ENCODE data around the gene RPS6KC1.
"Not testable (repeated sequence)": the region's sequence is repeated elsewhere in the genome, so short reads cannot be mapped to it uniquely, and the experiment has no call there.

RPS6KC1 gene

DNA sequence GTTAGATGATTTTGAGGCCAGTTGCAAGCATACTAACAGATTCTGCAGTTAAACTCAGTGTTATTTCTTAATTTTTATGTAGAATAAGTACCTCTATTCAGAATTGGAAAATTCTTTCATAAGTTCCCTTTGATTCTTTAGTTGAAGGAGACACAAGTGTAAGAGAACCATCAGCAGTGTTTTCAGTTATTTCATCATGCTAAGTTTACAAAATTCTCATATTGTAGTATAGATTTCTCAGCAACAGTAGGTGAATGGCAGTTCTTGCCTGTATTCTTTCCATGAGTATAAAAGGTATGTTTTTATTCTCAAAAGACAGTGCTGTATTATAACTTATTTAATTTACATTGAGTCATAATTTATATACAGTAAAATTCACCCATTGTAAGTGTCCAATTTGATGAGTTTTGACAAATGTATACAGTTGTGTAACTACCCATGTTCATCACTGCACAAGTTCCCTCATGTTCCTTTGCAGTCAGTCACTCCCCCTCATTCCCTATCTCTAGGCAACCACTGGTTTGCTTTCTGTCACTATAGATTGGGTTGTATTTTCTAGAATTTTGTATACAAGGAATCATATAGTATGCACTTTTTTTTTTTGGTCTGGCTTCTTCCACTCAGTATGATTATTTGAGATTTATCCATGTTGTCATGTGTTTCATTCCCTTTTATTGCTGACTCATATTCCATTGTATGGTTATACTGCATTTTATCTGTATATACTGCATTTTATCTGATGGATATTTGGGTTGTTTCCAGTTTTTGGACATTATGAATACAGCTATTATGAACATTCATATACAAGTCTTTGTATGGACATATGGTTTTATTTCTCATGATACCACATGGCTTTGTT is 3.9 kb downstream of the RPS6KC1 start:
- DNase-seq, result peak; percentile 36

DNA sequence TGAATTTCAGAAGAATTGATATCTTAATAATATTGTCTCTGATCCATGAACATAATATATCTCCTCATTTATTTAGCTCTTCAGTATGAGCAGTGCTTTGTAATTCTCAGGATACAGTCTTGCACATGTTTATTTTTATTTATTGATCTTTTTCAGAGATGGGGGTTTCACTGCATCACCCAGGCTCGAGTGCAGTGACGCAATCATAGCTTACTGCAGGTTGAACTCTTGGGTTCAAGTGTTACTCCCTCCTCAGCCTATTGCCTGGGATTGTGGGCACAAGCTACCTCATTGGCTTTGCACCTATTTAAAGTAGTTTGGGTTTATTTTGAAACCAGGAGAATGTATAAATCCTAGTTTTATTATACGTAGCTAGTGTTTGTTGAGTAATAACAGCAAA is 4.7 kb downstream of the RPS6KC1 start:
- DNase-seq, result no peak

DNA sequence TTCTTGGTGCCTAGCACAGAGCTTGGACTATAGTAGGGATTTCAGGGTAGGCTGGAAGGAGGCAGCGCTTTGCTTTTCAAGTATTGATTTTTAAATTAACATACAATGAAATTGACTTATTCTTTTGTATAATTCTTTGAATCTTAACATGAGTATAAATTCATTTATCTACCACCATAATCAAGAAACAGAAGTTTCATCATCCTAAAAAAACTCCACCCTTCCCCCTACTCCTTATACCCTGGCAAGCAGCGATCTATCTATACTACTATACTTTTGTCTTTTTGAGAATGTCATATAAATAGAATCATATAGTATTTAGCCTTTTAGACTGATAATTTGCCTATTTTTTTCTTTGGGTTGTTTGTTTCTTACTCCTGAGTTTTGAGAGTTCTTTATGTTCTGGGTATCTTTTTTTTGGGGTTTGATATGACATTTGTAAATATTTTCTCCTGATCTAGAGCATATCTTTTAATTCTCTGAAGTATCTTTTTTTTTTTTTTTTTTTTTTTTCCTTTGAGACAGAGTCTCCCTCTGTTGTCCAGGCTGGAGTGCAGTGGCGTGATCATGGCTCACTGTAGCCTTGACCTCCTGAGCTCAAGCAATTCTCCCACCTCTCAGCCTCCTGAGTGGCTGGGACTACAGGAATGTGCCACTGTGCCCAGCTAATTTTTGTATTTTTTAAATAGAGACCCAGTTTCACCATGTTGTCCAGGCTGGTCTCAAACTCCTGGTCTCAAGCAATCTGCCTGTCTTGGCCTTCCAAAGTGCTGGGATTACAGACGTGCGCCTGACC is 6.4 kb downstream of the RPS6KC1 start:
- DNase-seq, result no peak

DNA sequence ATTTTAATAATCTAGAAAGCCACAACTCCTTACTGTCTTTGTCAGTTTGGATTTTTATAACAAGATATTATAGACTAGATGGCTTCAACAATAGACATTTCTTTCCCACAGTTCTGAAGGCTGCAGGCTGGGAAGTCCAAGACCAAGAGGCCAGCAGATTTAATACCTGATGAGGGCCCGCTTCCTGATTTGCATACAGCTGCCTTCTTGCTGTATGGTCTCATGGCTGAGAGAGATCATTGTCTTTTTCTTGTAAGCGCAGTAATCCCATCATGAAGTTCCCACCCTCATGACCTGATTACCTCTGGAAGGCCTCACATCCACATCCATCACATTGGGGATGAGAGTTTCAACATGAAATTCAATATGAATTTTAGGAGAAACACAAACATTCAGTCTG is 9.8 kb downstream of the RPS6KC1 start:
- no peak for DNase-seq

DNA sequence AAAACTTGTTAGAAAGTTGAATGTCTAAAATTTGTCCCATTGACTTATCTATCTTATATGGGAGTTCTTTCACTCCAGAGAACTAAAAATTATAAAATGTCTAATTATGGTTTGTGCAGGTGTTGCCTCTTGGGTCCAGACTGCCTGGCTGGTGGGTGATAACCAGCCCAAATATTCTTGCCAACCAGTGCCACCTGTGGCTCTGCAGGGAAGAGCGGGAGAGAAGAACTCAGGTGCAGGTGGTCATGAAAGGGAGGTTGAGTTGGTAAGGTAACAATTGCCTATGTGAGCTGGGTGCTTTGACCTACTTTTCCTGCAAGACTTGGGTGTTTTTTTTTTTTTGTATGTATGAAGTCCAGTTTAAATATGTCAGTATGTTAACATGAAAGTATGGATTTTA is 10.2 kb downstream of the RPS6KC1 start:
- no peak for DNase-seq

DNA sequence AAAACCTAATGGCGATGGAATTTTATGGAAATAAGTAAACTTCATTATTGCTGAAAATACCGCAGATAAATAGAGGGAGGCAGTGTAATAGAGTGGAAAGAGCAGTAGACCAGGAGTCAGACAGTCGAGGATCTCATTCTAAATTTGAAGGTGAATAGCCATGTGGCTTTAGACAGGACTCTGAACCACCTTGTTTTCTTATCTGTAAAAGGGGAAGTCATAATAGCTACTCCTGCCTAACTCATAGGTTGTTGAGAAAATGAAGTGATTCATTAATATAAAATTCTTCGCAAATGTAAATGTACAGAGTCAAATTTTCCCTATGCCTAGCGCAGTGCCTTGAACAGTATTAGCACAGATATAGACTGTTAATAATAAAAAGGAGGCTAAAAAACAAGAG is 14.8 kb downstream of the RPS6KC1 start:
- DNase-seq, result no peak

DNA sequence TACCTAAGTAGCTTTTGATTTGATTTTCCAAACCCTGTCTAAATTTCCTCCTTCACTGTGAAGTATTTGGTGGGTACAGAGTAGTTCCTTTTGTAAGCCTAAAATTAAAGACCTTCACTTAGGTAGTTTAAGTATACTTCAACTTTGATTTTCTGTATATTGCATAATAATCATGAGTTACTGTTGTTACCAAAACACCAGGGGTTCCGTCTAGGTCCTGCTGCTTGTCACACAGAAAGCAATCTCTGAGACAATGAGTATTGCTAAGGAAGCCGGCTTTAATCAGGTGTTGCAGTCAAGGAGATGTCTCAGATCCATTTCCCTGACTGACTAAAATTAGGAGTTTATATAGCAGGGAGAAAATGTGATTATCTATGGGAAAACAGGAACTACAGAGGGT is 15.3 kb downstream of the RPS6KC1 start:
- DNase-seq, result no peak

DNA sequence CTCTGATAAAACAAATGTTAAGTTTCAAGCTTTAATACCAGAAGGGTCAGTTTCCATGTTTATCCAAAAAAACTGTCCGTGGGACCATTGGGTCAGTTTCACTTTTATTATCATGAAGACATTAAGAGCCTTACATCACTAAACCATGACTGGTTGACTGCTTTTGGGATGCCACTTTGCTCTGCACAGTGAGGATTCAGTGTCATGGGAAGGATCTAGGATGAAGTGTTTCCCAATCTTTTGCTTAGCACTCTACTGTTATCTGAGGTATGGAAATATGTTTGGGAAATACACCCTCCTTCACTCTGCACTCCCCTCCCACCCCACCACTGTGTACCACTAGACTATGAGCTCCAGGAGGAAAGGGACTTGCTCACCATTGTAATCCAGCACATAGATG is 16.3 kb downstream of the RPS6KC1 start:
- no peak for DNase-seq

DNA sequence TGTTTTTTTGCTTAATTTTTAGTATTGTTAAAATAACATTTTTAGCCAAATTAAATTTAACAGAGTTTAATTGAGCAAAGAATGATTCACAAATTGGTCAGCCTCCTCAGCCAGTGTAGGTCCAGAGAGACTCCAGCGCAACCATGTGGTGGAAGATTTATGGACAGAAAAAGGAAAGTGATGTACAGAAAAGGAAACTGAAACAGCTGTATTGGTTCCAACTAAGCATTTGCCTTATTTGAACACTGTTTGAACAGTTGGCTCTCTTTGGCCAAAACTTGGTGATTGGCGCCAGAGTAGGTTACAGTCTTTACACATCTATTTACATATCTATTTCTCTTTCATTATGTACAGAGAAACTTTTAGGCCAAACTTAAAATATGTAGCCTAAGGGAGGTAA is 19.4 kb downstream of the RPS6KC1 start:
- DNase-seq, result peak; percentile 79

DNA sequence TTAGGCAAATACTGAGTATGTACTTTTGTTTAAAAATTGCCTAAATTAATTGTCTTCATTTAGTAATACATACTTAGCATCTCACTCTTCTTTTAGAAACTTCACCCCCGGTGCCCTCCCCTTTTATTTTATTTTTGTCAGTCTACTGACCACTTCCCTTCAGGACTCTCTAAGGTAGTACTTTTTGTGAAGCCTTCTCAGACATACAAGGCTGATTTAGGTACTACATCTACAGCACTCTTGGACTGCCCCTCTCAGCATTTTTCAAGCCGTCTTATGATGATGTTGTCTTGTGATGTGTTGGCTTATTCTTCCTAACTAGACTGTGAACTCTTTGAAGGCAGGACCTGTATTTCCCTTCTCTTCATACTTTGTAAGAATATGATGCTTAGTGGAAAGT is 24.7 kb downstream of the RPS6KC1 start:
- no peak for DNase-seq

DNA sequence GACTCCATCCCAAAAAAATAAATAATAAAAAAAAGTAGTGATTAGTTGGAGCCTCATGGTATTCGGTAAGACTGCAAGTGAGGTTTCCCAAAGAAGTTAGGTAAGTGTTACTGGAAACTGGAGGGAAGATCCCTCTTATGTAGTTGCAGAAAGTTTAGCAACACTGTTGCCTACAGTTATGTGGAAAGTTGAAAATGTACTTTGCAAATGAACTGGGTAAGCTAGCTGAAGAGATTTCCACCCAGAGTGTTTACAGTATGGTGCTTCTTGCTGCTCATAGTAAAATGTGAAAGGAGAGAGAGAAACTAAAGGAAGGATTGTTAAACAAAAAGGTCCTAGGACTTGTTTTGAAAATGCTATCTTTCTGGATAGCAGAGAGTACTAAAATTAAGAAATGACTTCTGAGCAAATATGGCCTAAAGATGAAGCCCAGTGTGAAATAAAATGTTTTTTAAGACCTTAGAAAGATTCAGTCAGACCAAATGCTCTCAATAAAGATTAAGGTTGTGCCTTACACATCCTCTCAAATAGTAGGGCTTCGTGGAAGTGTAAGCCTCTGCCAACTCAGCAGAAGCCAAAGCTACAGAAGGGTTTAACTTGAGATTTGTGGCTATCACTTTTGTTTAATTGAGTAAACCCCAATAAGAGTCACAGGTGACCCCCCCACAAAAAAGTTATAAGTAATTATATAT is 31.5 kb downstream of the RPS6KC1 start:
- no peak for DNase-seq

DNA sequence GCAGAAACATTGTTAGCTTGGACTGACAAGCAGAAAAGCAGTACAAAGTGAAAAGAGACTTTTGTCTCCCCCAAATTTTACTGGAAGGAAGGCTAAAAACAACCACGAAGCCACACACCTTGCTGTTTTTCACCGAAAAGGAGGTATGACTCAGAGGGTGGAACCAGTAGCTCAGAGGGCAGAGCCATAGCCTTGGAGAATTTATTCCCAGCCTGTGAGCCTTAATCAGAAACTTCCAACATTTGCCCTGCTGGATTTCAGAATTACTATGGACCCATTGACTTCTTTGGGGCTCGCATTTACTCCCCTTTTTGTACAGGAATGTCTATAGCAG is 32.0 kb downstream of the RPS6KC1 start:
- no peak for DNase-seq

DNA sequence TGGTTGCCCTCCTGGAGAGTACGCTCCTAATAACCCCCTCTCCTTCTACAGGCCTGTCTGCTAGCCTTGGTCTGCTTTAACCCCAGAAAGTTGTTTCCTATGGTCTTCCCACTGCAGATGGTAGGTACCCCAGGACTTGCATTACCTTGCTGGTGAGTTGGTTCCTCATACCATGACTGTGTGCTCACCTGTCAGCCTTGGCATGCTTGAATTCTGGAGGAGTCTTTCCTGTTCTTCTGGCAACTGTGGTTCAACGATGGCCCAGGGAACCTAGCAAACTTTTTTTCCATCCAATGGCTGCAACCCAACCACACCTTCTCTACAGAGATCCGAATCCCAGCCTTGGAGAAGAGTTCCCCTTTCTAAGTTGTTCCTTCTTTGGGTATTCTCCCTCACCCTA is 36.9 kb downstream of the RPS6KC1 start:
- no peak for DNase-seq

DNA sequence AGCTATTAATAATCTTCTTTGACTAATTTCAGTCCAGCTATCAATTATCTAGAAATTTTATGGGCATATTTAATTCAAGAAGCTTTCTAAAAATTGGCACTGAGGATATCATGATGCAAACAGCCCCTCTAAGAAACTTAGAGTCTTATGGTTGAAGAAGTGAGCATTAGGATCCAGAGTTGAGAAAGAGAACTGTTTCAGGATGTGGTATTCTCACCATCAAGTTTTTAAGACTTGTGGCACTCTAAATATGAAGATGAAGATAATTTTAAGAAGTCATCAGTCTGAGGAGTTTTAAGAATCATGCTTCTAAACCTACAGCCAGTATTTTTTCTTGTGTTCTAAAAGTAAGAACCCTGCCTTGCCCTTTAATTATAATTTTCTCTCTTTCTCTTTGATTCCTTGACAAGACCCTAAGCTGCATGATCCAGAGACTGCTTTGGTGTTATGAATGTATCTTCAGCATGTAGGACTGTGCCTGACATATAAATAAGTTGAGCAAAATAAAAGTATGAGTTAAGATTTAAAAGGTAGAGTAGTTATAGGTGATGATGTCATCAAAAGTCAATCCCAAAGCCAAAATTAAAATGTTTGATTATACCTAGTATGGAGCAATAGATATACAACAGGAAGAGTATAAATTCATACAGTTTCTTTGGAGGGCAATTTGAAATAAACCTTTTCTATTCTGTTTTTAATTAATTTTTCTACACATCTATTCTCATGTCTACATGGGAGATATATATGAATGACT is 39.1 kb downstream of the RPS6KC1 start:
- no peak for DNase-seq

DNA sequence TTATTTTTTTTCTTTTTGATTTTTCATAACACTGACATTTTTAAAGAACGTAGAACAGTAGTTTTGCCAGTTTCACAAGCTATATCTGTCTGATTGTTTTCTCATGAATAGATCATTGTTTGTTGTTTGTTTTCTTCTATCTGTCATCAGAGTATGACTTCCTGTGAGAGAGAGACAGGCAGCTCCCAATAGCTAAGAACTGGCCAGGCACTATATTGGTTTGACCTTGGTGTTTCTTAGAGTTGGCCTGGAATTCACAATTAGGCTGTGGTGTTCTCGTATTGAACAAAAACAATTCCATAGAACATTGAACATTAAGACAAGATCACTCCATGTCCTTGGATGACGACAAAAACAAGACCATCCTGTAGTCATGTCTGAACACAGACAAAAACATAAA is 43.4 kb downstream of the RPS6KC1 start:
- no peak for DNase-seq

DNA sequence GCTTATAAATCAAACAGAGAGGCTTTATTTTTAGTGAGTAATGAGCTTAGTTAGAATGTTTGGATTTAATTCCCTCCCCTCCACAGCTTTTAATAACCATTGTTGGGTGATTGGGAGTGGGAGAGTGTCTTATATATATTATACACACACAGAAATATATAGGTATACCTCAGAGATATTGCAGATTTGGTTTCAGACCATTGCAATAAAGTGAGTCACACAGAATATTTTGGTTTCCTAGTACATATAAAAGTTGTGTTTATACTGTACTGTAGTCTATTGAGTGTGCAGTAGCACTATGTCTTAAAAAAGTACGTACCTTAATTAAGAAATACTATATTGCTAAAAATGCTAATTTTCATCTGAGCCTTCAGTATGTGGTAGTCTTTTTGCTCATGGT is 44.4 kb downstream of the RPS6KC1 start:
- no peak for DNase-seq

DNA sequence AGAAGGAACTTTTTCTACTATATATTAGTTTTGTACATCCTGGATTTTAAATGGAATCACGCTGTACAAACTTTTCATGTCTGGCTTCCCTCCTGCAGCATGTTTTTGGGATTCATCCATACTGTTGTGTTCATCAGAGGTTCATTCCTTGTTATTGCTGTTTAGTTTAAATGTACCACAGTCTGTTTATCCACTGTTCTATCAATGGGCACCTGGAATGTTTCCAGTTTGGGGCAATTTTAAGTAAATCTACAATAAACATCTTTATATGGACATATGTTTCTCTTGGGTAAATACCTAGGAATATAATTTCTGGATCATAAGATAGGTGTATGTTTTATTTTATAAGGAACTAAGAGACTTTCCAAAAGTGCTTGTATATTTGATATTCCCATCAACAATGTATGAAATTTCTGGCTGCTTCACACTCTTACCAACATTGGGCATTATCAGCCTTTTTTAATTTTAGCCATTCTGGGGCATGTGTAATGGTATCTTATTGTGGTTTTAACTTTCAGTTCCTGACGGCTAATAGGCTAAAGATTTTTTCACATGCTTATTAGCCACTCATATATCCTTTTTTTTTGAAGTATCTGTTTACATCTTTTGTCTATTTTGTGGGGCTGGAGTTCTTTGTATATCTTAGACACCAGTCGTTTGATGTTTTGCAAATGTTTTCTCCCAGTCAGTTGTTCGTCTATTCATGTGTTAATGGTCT is 48.8 kb downstream of the RPS6KC1 start:
- DNase-seq, result no peak

DNA sequence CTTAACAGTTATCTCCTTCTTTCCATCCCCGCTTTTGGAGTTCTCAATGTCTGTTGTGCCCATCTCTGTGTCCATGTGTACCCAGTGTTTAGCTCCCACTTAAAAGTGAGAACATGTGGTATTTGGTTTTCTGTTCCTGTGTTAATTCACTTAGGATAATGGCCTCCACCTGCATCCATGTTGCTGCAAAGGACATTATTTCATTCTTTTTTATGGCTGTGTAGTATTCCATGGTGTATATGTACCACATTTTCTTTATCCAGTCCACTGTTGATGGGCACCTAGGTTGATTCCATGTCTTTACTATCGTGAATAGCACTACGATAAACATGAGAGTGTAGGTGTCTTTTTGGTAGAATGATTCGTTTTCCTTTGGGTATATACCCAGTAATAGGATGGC is 49.5 kb downstream of the RPS6KC1 start:
- DNase-seq, result not testable (repeated sequence)

DNA sequence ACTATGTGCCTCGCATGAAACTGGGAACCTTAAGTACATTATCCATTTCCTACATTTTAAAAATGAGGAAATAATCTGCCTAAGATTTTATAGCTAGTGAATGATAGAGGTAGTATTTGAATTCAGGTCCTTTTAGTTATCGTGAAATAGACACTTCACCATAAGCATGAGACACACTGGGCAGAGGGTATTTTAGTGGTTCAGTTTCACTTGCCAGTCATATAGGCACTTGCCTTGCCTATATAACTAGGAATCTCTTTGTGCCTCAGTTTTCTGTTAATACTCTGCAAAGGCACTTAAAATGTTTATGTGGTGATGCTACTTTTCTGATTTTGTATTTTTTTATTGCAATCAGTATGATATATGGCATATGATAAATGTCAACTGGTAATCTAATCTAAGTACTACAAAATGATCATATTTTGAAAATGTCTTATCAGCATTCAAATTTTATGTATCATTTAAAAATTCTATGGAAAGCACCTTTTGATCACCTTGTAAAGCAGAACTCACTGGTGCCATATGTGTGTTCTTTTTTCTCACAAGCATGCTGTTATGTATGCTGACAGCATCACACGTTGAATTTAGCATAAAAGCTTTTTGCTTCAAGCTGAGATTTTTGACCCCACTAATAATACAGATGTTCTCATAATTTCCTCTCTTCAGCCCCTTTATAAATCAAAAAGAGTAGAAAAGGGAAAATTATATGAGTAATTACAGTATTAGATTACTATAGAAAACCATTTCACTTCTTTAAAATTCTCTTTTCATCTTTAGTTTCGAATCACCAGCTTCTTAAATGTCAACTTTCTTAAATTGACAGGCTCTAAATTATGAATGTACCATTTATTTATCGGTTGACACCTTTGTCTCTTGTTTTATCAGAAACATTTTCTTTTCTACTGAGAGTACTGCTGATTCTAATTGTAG is 52.6 kb downstream of the RPS6KC1 start:
- no peak for DNase-seq

DNA sequence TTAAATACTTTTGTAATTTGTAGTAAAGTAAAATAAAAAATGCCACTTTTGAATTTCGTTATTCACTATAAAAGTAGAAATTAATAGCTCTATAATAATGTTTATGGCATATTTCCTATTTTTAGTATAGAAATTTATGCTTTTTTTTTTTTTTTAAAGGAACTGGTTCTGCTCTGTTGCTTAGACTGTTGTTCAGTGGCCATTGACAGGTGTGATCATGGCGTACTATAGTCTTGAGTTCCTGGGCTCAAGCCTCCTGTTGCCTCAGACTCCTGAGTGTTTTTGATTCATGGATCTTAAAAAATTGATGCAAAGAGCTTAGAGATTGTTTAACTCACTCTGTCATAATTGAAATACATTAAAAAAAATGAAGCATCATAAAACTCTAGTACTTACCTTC is 53.6 kb downstream of the RPS6KC1 start:
- DNase-seq, result no peak

DNA sequence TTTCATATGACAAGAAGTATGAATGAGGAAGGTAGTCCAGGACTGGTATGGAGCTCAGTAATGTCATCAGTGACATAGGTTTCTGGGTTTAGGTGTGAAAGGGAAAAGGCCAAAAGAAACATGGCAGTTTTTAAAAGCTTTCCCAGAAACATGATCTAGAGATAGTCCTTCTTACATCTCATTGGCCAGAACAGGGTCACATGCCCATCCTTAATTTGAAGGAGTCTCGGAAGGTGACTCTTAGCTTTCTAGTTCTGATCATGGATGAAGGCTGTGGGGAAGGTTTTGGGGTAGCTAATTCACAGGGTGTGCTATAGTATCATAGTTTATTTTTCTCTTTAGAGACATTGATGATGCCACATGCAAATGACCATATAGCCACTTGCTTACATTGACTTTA is 55.3 kb downstream of the RPS6KC1 start:
- DNase-seq, result no peak
